ENCODE data around the gene ODF2.

DNA sequence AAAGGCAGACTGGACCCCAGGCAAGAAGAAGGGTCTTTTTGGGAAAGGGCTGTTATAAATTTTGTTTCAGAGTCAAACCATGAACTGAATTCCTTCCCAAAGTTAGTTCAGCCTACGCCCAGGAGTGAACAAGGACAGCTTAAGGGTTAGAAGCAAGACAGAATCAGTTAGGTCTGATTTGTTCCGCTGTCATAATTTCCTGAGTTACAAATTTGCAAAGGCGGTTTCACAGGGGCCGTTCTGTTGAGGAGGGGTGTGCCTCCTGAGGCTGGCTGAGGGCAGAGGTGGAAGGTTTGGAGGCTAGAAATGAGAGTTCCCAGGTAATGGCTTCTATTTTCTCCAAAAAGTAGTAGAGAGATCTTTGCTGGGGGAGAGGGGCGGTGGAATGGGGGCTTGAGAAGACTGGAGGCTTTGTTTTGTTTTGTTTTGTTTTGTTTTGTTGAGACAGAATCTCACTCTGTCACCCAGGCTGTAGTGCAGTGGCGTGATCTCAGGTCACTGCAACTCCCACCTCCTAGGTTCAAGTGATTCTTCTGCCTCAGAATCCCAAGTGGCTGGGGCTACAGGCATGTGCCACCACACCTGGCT lies 39.3 kb upstream of the ODF2 start:
- TF ChIP-seq, protein P1, sequence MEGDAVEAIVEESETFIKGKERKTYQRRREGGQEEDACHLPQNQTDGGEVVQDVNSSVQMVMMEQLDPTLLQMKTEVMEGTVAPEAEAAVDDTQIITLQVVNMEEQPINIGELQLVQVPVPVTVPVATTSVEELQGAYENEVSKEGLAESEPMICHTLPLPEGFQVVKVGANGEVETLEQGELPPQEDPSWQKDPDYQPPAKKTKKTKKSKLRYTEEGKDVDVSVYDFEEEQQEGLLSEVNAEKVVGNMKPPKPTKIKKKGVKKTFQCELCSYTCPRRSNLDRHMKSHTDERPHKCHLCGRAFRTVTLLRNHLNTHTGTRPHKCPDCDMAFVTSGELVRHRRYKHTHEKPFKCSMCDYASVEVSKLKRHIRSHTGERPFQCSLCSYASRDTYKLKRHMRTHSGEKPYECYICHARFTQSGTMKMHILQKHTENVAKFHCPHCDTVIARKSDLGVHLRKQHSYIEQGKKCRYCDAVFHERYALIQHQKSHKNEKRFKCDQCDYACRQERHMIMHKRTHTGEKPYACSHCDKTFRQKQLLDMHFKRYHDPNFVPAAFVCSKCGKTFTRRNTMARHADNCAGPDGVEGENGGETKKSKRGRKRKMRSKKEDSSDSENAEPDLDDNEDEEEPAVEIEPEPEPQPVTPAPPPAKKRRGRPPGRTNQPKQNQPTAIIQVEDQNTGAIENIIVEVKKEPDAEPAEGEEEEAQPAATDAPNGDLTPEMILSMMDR (IDR thresholded peaks at IDR 0.05), result no peak
- no peak for TF ChIP-seq POLR2A (IDR thresholded peaks at IDR 0.05)

Data from thyroid gland (tissue), 4 donors.